ENCODE data around the gene AKAP11.
A peak's percentile ranks its signal among the peaks of the same experiment; 100 is the strongest.

Gene AKAP11

GRCh38 chr13:42258747-42259146 lies 13.2 kb upstream of the AKAP11 start:
- TF ChIP-seq CTCF (IDR thresholded peaks at IDR 0.05; ENCODE audit: low read depth, low read length) = no peak
- DNase-seq (ENCODE audit: low read depth in 2 of 2) = no peak
- no peak overlapping the region for H3K4me3 ChIP-seq (replicated peaks in 1 of 2; ENCODE audit: low read depth in 2 of 2, low read length in 2 of 2)

GRCh38 chr13:42259515-42259914 lies 12.4 kb upstream of the AKAP11 start:
- no peak overlapping the region for H3K4me3 ChIP-seq (replicated peaks in 1 of 2; ENCODE audit: low read depth in 2 of 2, low read length in 2 of 2)
- TF ChIP-seq CTCF (IDR thresholded peaks at IDR 0.05; ENCODE audit: low read depth, low read length) = no peak
- DNase-seq (ENCODE audit: low read depth in 2 of 2) = no peak

GRCh38 chr13:42260903-42261654 lies 10.9 kb upstream of the AKAP11 start:
- TF ChIP-seq CTCF (IDR thresholded peaks at IDR 0.05; ENCODE audit: low read depth, low read length) = no peak
- H3K4me3 ChIP-seq (replicated peaks in 1 of 2; ENCODE audit: low read depth in 2 of 2, low read length in 2 of 2) = no peak overlapping the region
- DNase-seq (ENCODE audit: low read depth in 2 of 2) = no peak

GRCh38 chr13:42266473-42266872 lies 5.5 kb upstream of the AKAP11 start:
- no peak overlapping the region for H3K4me3 ChIP-seq (replicated peaks in 1 of 2; ENCODE audit: low read depth in 2 of 2, low read length in 2 of 2)

GRCh38 chr13:42270160-42270856 lies 1.6 kb upstream of the AKAP11 start:
- TF ChIP-seq CTCF (IDR thresholded peaks at IDR 0.05; ENCODE audit: low read depth, low read length) = no peak
- no peak overlapping the region for H3K4me3 ChIP-seq (replicated peaks in 1 of 2; ENCODE audit: low read depth in 2 of 2, low read length in 2 of 2)
- no peak for DNase-seq (ENCODE audit: low read depth in 2 of 2)

More at GRCh38 chr13:42266473-42266872, 5.5 kb upstream of the AKAP11 start:
- TF ChIP-seq CTCF (IDR thresholded peaks at IDR 0.05; ENCODE audit: low read depth, low read length) = no peak
- DNase-seq (ENCODE audit: low read depth in 2 of 2) = peak; percentile 67 to 78

- TF ChIP-seq CTCF (IDR thresholded peaks at IDR 0.05; ENCODE audit: low read depth, low read length) = no peak
- peak overlapping the region in 1 of 2 donors; percentile 82 for H3K4me3 ChIP-seq (replicated peaks in 1 of 2; ENCODE audit: low read depth in 2 of 2, low read length in 2 of 2)
- DNase-seq (ENCODE audit: low read depth in 2 of 2) = no peak
Observed at GRCh38 chr13:42270857-42271215, 1.1 kb upstream of the AKAP11 start.
